Measurements from ENCODE around the gene RFTN1. TPM values are rescaled to one million over a fixed set of nuclear protein-coding genes. Genes with fewer than 3 reads are reported as not detected.

The RFTN1 gene
- total RNA-seq, 3 donors from 2014 or later = 6.9 to 12.6 (median 9.7) TPM

- intact Hi-C loops (cut with DNase I, micrococcal nuclease) = no loop called here
- no peak for ATAC-seq
These were observed 21.3 kb upstream of the RFTN1 start for GRCh38 chr3:16534640-16535262.

GRCh38 chr3:16533928-16534574 is 20.6 kb upstream of the RFTN1 start:
- intact Hi-C loops (cut with DNase I, micrococcal nuclease) = no loop called here
- Histone ChIP-seq H3K4me3 (no peak overlapping the region), H3K9me3 (no peaks in the 10 kb centered on the region), H3K36me3 (ENCODE audit: low read depth) (no peaks in the 10 kb centered on the region), H3K4me1 (ENCODE audit: low read depth) (no peaks in the 10 kb centered on the region)
- no peak for TF ChIP-seq CTCF (IDR thresholded peaks at IDR 0.05)
- ATAC-seq (no peak), DNase-seq (no peak)

More at GRCh38 chr3:16534640-16535262, 21.3 kb upstream of the RFTN1 start:
- TF ChIP-seq CTCF (IDR thresholded peaks at IDR 0.05) = no peak
- Histone ChIP-seq H3K36me3 (ENCODE audit: low read depth) (no peaks in the 10 kb centered on the region), H3K9me3 (no peaks in the 10 kb centered on the region), H3K4me3 (no peak overlapping the region), H3K4me1 (ENCODE audit: low read depth) (no peaks in the 10 kb centered on the region)
- DNase-seq = no peak

GRCh38 chr3:16529264-16529663 is 15.8 kb upstream of the RFTN1 start:
- intact Hi-C loops (cut with DNase I, micrococcal nuclease) = no loop called here
- H3K4me3 ChIP-seq = no peak overlapping the region
- H3K4me1 ChIP-seq (ENCODE audit: low read depth) = no peaks in the 10 kb centered on the region

GRCh38 chr3:16528581-16528993 is 15.1 kb upstream of the RFTN1 start:
- DNase-seq = no peak
- intact Hi-C loops (cut with DNase I, micrococcal nuclease) = no loop called here
- Histone ChIP-seq H3K36me3 (ENCODE audit: low read depth) (no peaks in the 10 kb centered on the region), H3K4me1 (ENCODE audit: low read depth) (no peaks in the 10 kb centered on the region), H3K4me3 (no peak overlapping the region), H3K9me3 (no peaks in the 10 kb centered on the region)
- no peak for TF ChIP-seq CTCF (IDR thresholded peaks at IDR 0.05)
- no peak for ATAC-seq

More at GRCh38 chr3:16529264-16529663, 15.8 kb upstream of the RFTN1 start:
- no peak for TF ChIP-seq CTCF (IDR thresholded peaks at IDR 0.05)
- ATAC-seq (no peak), DNase-seq (no peak)
- Histone ChIP-seq H3K9me3 (no peaks in the 10 kb centered on the region), H3K36me3 (ENCODE audit: low read depth) (no peaks in the 10 kb centered on the region)

GRCh38 chr3:16528106-16528505 is 14.6 kb upstream of the RFTN1 start:
- Histone ChIP-seq H3K4me3 (no peak overlapping the region), H3K36me3 (ENCODE audit: low read depth) (no peaks in the 10 kb centered on the region), H3K4me1 (ENCODE audit: low read depth) (no peaks in the 10 kb centered on the region), H3K9me3 (no peaks in the 10 kb centered on the region)
- TF ChIP-seq CTCF (IDR thresholded peaks at IDR 0.05) = no peak
- no peak for ATAC-seq
- intact Hi-C loops (cut with DNase I, micrococcal nuclease) = no loop called here
- DNase-seq = no peak

Measured in mucosa of descending colon (tissue), 3 donors.